NCI-H1694 treated with DMSO at 0.1 percent for 48 hours (cell line): ENCODE measurements around the gene NEUROG1.

Experiments used
- DNase-seq: peaks from one replicate; lab custom pipeline; 2025; lab: John Stamatoyannopoulos, UW

NEUROG1 gene

DNA sequence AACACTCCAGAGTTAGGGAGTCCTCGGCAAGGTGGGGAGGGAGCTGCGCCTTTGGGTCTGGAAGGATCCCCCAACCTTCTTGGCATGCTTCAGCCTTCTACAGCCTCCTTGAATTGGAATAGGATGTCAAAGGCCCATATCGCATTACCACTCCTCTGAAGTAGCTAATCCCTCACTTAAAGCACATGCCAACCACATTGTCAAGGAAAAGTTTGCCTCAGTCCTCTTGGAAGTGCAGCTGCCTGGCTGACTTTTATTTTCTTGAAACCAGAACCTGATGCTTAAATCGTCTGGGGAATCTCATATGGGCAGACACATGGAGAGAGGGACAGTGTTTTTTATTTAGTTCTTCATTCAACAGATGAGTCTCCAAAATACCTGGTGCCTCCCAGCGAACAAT lies 28.6 kb upstream of the NEUROG1 start:
- no peak for DNase-seq

GRCh38 chr5:135561266-135561665 lies 25.5 kb upstream of the NEUROG1 start:
- DNase-seq = no peak

DNA sequence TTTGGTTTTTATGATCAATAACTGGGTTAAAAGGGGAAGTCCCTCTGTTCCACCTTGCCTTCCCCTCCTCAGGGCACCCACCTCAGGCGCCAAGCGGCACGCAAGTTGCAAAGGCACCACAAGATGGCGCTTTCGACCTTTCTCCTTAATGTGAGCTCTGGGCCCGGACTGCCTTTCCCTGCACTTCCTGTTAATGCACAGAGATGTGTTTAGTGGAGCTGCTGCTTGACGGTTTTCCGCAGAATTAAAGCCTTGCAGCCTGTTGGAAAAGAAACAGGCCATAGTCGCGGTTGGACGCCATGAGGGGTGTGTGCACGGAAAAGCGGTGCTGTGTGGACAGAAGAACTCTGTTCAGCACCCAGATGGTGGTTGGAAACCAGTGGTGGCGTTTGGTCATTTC lies 25.1 kb upstream of the NEUROG1 start:
- DNase-seq = peak; percentile 72

- DNase-seq = no peak
Observed at GRCh38 chr5:135559354-135559753, 23.6 kb upstream of the NEUROG1 start.

DNA sequence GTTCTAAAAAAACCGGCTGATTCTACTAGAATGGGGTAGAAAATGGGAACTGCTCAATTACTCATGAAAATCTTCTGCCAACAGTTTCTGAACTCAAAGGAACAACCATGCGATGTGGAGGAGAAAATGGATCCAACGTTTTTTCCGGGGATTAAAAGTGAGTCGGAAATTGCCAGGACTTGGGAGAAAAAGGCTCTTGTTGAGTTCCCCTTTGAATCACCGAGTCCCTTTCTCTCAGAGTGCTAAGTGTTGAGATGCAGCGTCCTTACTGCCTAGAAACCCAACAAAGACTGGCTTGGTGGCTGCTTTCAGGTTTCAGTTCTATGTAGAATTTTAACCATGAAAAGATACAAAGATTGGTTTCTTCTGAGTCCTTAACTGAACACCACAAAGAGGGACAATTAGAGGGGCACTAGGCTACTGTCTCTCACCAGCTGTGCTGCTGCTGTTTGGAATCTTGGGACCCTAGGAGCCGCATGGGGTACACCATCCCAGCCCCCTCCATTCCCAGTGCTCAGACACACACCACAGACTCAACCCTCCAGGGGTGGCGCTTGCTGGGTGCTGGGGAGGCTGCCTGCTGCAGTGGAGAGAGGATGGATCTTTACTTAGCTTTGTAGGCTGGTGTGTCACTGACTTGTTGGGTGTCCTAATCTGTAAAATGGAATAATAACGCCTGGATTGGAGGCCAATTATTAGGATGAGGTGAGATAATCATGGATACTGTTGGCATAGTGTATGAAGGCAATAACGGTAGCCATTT lies 21.5 kb upstream of the NEUROG1 start:
- no peak for DNase-seq

GRCh38 chr5:135556620-135557019 lies 20.9 kb upstream of the NEUROG1 start:
- DNase-seq = no peak

DNA sequence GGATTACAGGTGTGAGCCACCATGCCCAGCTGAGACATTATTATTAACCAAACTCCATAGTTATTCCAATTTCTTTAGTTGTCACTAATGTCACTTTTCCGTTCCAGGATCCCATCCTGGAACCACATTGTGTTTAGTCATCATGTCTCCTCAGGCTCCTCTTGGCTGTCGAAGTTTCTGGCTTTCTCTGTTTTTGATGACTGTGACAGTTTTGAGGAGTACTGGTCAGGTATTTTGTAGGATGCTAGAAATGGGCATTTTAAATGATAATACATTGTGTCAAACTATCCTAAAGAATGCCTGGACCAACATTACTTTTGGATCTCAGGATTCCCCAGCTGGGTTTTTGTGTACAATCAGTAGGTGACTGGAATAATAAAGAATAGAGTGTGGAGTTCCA lies 19.8 kb upstream of the NEUROG1 start:
- DNase-seq = no peak

DNA sequence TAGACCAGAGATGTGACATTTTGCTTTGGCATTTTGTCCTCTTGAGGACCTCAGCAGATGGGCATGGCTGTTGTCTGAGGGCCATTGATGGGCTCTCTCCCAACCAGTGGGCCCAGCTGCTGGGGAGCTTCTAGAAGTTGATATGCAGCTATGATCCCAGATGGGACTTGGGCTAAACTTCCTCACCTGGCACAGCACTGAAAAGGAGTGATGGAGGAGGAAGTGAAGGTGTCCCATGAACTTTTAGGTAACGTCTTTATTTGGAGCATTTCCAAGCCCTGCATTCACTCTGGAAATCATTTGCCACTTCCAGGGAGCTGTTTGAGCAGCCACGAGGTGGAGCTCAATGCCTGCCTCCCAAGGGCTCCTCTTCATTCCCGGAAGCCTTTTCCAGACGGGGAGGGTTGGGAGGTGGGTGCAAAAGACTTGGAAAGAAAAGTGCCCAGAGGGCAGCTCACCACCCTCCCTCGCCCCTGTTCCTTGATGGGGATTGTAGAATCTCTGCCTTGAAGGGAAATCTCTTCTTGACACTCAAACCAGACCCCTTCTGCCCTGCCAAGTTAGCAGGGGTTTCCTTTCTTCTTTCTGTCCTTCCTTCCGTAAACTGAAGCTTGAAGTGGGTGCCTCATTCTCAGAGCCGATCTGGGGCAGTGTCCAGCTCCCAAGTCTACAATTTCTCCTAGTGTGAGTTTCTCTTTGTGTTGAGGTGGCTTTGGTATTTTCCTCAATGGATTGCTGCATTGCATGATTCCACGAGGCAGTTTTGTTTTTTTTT lies 18.1 kb upstream of the NEUROG1 start:
- DNase-seq = no peak

GRCh38 chr5:135551593-135552447 lies 16.1 kb upstream of the NEUROG1 start:
- DNase-seq = peak; percentile 58

DNA sequence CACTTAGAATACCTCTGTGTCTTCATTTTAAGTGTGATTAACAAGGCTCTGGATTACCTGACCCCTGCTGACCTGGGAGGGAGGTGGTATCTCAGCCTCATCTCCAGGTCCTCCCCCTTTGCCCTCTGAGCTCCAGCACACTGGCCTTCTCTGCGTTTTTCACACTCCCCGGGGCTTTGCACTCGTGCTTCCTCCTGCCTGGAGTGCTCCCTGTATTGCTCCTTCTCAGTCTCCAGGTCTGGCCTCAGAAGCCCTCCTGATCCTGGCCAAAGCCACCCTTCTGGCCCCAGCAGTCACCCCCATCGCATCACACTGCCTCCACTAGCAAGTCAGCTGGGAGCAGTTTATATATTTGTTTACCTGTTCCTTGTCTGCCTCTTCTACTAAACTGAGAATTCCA lies 13.6 kb upstream of the NEUROG1 start:
- DNase-seq = no peak

DNA sequence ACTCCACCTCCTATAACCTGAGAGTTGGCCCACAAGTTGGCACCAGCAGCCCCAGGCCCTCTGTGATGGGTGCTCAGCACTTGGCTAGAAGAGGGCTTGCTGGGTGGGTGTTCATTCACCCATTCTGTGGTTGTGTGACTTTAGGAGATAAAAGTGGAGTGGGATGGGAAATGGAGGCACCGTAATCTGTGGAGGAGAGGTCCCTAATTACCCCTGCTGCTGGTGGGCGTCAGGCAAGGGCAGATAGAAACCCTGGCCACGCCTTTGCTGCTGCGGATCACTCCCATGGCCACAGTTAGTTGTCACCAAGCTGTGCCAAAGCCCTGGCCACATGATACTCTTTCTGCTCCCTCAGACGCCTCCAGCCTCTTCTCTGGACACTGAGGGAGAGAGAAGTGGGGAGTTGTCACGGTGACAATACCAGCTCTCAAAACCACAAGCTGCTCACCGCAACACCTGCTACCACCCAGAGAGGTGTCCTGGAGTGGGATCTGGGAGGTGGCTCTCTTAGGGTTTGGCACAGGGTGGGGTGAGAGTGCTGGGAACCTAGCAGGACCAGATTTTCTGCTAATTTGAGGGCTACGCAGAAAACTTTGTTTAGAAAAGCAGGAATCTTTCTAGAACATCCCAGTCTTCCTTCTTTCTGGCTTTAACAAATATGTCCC lies 12.0 kb upstream of the NEUROG1 start:
- no peak for DNase-seq

DNA sequence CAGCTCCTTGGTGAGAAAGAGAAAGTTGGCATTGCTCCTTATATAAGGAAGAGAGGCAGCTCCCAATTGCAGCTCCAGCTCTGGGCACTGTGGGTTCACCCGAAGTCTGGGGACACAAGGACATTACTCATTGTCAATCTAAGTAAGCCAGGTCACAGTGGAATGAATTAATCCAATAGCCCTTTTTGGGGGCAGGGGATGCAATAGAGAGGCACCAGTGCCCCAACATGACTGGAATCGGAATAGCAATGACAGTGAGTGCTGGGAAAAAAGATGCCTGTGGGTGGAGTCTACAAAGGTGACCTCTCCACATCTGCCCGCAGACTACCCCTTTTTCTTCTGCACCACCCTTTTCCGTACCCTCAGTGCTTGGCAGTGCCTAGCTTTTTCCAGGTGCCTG lies 11.1 kb upstream of the NEUROG1 start:
- DNase-seq = peak; percentile 9

GRCh38 chr5:135546101-135546500 lies 10.3 kb upstream of the NEUROG1 start:
- no peak for DNase-seq

DNA sequence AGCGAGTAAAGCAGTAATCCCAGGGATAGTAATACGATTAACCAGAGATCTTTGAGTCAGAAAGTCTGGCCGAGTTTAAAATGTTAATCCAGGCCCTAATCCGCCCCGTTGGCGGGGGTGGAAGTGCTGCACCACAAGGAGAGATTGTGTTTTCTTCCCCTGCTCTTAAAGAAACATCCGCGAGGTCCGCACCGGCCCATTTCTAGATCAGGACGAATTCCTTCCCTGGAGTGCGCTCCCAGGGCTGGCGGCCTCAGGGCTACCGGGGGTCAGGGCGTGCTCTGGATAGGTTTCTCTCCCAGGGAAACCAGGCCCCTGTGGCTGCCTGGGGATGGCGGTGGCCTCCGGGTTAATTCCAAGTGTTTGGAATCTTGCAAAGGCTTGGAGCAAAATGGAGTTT lies 9.3 kb upstream of the NEUROG1 start:
- DNase-seq = no peak

GRCh38 chr5:135543485-135544304 lies 7.9 kb upstream of the NEUROG1 start:
- no peak for DNase-seq

- no peak for DNase-seq
Observed at GRCh38 chr5:135543001-135543484, 7.3 kb upstream of the NEUROG1 start.

DNA sequence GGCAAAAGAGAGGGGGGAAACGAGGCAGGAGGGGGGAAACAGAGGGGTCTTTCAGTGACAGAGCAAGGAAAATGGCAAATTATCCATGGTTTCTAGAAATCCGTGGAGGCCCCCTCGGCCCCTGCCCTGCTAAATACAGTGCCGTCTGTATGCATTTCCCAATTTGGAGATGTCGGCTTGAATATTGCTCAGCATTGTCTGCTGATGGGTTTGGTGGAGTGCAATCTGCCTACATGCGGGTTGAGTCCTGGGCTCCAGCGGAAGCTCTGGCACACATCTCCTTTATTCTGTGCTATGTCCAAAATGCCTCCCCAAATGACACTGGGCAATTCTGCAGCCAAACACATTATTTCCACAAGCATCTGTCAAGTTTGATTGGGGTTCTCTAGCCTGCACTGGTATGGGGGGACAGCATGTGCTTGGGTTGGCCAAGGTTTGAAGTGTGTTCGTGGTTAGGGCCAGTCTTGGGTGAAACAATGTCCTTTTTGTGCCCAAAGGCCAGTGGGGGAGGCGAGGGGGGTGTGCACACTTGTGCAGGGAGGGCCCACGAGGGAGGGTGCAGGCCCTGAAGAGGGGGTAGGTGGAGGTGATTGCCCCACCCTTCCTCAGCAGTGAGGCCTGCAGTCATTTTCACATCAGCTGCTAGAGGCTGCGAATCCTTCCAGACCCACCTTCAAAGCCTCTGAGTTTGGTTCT lies 6.2 kb upstream of the NEUROG1 start:
- DNase-seq = no peak

GRCh38 chr5:135539430-135540005 lies 3.8 kb upstream of the NEUROG1 start:
- no peak for DNase-seq

- no peak for DNase-seq
Observed at GRCh38 chr5:135538261-135538660, 2.5 kb upstream of the NEUROG1 start.

DNA sequence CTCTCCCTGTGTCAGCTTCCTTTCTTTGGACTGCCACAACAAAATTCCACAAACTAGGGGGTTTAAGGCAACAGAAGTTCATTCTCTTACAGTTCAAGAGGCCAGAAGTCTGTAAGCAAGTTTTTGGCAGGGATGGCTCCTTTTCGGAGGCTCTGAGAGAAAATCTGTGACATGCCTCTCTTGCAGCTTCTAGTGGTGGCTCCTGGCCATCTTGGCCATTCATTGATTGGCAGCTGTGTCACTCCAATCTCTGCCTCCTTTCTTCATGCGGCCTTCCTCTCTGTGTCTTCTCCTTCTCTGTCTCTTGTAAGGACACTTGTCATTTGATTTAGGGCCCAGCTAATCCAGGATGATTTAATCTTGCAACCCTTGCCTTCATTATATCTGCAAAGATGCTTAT lies 2.0 kb upstream of the NEUROG1 start:
- DNase-seq = no peak
